Measurements from ENCODE around the gene BANF1.
A peak's percentile ranks its signal among the peaks of the same experiment; 100 is the strongest.

Gene BANF1

GRCh38 chr11:66042227-66042995 lies 40.1 kb downstream of the BANF1 start:
- no peak for TF ChIP-seq CTCF (IDR thresholded peaks at IDR 0.05; ENCODE audit: low read depth, low read length)
- H3K4me3 ChIP-seq (replicated peaks in 1 of 2; ENCODE audit: low read depth in 2 of 2, low read length in 2 of 2) = no peak overlapping the region
- DNase-seq (ENCODE audit: low read depth in 2 of 2) = no peak

GRCh38 chr11:66042996-66043906 lies 40.9 kb downstream of the BANF1 start:
- DNase-seq (ENCODE audit: low read depth in 2 of 2) = no peak
- TF ChIP-seq CTCF (IDR thresholded peaks at IDR 0.05; ENCODE audit: low read depth, low read length) = no peak
- H3K4me3 ChIP-seq (replicated peaks in 1 of 2; ENCODE audit: low read depth in 2 of 2, low read length in 2 of 2) = no peak overlapping the region

GRCh38 chr11:66044757-66045156 lies 42.5 kb downstream of the BANF1 start:
- DNase-seq (ENCODE audit: low read depth in 2 of 2) = no peak
- no peak overlapping the region for H3K4me3 ChIP-seq (replicated peaks in 1 of 2; ENCODE audit: low read depth in 2 of 2, low read length in 2 of 2)
- no peak for TF ChIP-seq CTCF (IDR thresholded peaks at IDR 0.05; ENCODE audit: low read depth, low read length)

GRCh38 chr11:66045177-66045639 lies 42.9 kb downstream of the BANF1 start:
- peak; percentile 80 to 83 for DNase-seq (ENCODE audit: low read depth in 2 of 2)
- no peak overlapping the region for H3K4me3 ChIP-seq (replicated peaks in 1 of 2; ENCODE audit: low read depth in 2 of 2, low read length in 2 of 2)
- peak; percentile 91 for TF ChIP-seq CTCF (IDR thresholded peaks at IDR 0.05; ENCODE audit: low read depth, low read length)

GRCh38 chr11:66046901-66047300 lies 44.6 kb downstream of the BANF1 start:
- TF ChIP-seq CTCF (IDR thresholded peaks at IDR 0.05; ENCODE audit: low read depth, low read length) = no peak
- no peak for DNase-seq (ENCODE audit: low read depth in 2 of 2)
- no peak overlapping the region for H3K4me3 ChIP-seq (replicated peaks in 1 of 2; ENCODE audit: low read depth in 2 of 2, low read length in 2 of 2)

GRCh38 chr11:66047541-66048365 lies 45.5 kb downstream of the BANF1 start:
- no peak overlapping the region for H3K4me3 ChIP-seq (replicated peaks in 1 of 2; ENCODE audit: low read depth in 2 of 2, low read length in 2 of 2)
- TF ChIP-seq CTCF (IDR thresholded peaks at IDR 0.05; ENCODE audit: low read depth, low read length) = no peak
- no peak for DNase-seq (ENCODE audit: low read depth in 2 of 2)

All from cardiac fibroblast (primary cell).